Measurements from ENCODE around the gene SLU7.

GRCh38 chr5:160419458-160420330 is 813 bp upstream of the SLU7 start:
- TF ChIP-seq CTCF (conservative IDR thresholded peaks at IDR 0.05 in 1 of 2, IDR thresholded peaks at IDR 0.05 in 1 of 2; ENCODE audit: extremely low read depth in 1 of 2, insufficient read depth in 1 of 2, low read depth in 1 of 2, low read length in 2 of 2) (no peak), EZH2 (IDR thresholded peaks at IDR 0.05; ENCODE audit: borderline replicate concordance, low read length) (no peak)
